Panc1 (cell line): ENCODE results near the gene CELF2. TPM values are rescaled to one million over a fixed set of nuclear protein-coding genes. Genes with fewer than 3 reads are reported as not detected.

Experiments
- ATAC-seq: fragments of 200-7000 bp; cut with Tn5 transposase; 2 replicates; pipeline ENCODE4 v1.9.1; 2020; ENCODE audit warnings: mild to moderate bottlenecking, moderate library complexity
- BruUV-seq: library from RNA; stranded (reverse); fragments of 400-500 nt; replicated peaks from 2 replicates; lab custom pipeline; 2021; lab: Mats Ljungman, UMichigan
- CTCF ChIA-PET: fragments of 300-600 bp; sonication (Branson Sonifier 250); formaldehyde crosslinking; loops from one replicate; lab custom pipeline; 2022; ENCODE audit warnings: antibody characterized with exemption; lab: Charles Lee
- POLR2A ChIA-PET: fragments of 300-600 bp; sonication (Branson Sonifier 250); formaldehyde crosslinking; loops from one replicate; lab custom pipeline; 2022; ENCODE audit warnings: antibody characterized with exemption; lab: Charles Lee
- DNase-seq: peaks from one replicate; pipeline ENCODE4 v3.0.0-alpha.2; 2010; ENCODE audit warnings: low read depth, low spot score
- H3K27ac ChIP-seq: 2 replicates; pipeline ENCODE4 v1.5.1; 2011; ENCODE audit warnings: mild to moderate bottlenecking, low read length, inconsistent platforms
- H3K27me3 ChIP-seq: fragments of 200-500 bp; sonication (Bioruptor generic); 2 replicates; pipeline ENCODE4 v1.6.0; 2014; ENCODE audit warnings: low read length, inconsistent platforms; ENCODE audit not compliant: control insufficient read depth, insufficient read depth
- H3K36me3 ChIP-seq: fragments of 200-500 bp; sonication (Bioruptor generic); 2 replicates; pipeline ENCODE4 v1.5.1; 2014; ENCODE audit warnings: inconsistent platforms, mild to moderate bottlenecking, low read length, moderate library complexity; ENCODE audit not compliant: control insufficient read depth, insufficient read depth
- H3K4me1 ChIP-seq: 2 replicates; pipeline ENCODE4 v1.5.1; 2011; ENCODE audit warnings: inconsistent platforms, mild to moderate bottlenecking, low read length, moderate library complexity; ENCODE audit not compliant: control insufficient read depth, insufficient read depth
- H3K4me3 ChIP-seq, 2 experiments: 2 replicates each; pipeline ENCODE4 v1.5.1; 2011 to 2012; ENCODE audit warnings: low read depth in 2 of 2, low read length in 2 of 2, mild to moderate bottlenecking in 2 of 2, inconsistent platforms in 1 of 2, moderate library complexity in 1 of 2
- H3K9me3 ChIP-seq: fragments of 200-500 bp; sonication (Bioruptor generic); 2 replicates; pipeline ENCODE4 v1.5.1; 2014; ENCODE audit warnings: low read depth, mild to moderate bottlenecking, inconsistent platforms, low read length, moderate library complexity; ENCODE audit not compliant: control insufficient read depth, insufficient read depth
- POLR2AphosphoS5 ChIP-seq: IDR thresholded peaks from 2 replicates; pipeline ENCODE4 v1.6.1; 2012; ENCODE audit warnings: mild to moderate bottlenecking, low read depth, low read length, moderate library complexity
- SIN3A ChIP-seq: IDR thresholded peaks from 2 replicates; pipeline ENCODE4 v1.6.1; 2012; ENCODE audit warnings: low read depth, mild to moderate bottlenecking, low read length, moderate library complexity, borderline replicate concordance; ENCODE audit not compliant: insufficient read depth
- TCF7L2 ChIP-seq: IDR thresholded peaks from 2 replicates; pipeline ENCODE4 v1.6.1; 2011; ENCODE audit warnings: mild to moderate bottlenecking, low read depth, low read length, inconsistent platforms
- in situ Hi-C: cut with HindIII; loops from 2 replicates; pipeline ENCODE4 v1.10.0; 2016; ENCODE audit warnings: low sequenced_read_pairs, low pct_unique_long_range_greater_than_20kb
- intact Hi-C: fragments of 100-400 bp; cut with micrococcal nuclease; formaldehyde crosslinking; loops from one replicate; pipeline ENCODE4 v1.10.0; 2022; ENCODE audit not compliant: unreplicated experiment
- total RNA-seq: library from RNA; stranded (reverse); gene quantifications from one replicate; pipeline ENCODE4 v1.2.1, GENCODE V29; 2021; ENCODE audit not compliant: unreplicated experiment
- TF ChIP-seq, protein P1 (sequence below), 2 experiments: IDR thresholded peaks; 2 replicates each; pipeline ENCODE4 v1.6.1; 2011 to 2012; ENCODE audit warnings: low read depth in 2 of 2, control low read depth in 1 of 2, low read length in 1 of 2, mild to moderate bottlenecking in 1 of 2, moderate library complexity in 1 of 2; ENCODE audit not compliant: insufficient read depth in 1 of 2
- TF ChIP-seq, protein P2 (sequence below): fragments of 450-650 bp; IDR thresholded peaks from 2 replicates; pipeline ENCODE4 v1.5.1; 2017; ENCODE audit warnings: mild to moderate bottlenecking

CELF2 gene
- total RNA-seq, 1 experiment from 2014 or later = 0.44 TPM

DNA sequence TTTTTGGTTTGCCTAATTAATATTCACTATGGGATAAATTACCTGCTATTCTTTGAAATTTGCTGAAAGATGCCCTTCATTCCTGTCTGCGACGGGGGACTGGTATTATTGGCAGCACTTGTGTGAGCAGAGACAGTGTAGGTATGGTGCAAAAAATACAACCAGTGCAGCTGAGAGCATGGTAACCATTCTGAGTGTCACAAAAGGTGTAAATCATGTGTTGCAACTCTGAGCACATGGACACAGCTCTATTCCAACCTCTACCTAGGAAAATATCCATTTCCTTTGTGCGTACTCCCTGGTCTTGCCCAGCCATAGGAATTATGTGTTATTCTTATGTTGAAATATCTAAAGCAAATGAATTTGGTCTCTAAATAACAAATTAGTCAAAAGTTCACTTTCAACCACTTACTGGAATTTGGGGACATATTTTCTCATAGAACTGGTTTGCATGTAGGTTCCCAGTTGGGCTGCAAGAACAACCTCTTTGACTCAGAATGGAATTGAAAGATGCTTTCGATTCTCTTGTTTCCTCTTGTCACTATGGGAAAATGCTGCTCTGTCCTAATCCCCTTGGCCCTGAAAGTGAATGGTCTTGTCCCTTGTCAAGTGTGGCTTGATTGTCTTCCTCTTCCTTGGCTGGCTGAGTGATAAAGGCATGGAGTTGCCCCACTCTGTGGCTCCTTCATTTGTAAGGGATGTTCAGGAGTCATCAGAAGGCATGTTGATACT is 57.0 kb downstream of the CELF2 start:
- TF ChIP-seq POLR2AphosphoS5 (no peak), SIN3A (no peak), TCF7L2 (no peak)
- TF ChIP-seq, protein P1, sequence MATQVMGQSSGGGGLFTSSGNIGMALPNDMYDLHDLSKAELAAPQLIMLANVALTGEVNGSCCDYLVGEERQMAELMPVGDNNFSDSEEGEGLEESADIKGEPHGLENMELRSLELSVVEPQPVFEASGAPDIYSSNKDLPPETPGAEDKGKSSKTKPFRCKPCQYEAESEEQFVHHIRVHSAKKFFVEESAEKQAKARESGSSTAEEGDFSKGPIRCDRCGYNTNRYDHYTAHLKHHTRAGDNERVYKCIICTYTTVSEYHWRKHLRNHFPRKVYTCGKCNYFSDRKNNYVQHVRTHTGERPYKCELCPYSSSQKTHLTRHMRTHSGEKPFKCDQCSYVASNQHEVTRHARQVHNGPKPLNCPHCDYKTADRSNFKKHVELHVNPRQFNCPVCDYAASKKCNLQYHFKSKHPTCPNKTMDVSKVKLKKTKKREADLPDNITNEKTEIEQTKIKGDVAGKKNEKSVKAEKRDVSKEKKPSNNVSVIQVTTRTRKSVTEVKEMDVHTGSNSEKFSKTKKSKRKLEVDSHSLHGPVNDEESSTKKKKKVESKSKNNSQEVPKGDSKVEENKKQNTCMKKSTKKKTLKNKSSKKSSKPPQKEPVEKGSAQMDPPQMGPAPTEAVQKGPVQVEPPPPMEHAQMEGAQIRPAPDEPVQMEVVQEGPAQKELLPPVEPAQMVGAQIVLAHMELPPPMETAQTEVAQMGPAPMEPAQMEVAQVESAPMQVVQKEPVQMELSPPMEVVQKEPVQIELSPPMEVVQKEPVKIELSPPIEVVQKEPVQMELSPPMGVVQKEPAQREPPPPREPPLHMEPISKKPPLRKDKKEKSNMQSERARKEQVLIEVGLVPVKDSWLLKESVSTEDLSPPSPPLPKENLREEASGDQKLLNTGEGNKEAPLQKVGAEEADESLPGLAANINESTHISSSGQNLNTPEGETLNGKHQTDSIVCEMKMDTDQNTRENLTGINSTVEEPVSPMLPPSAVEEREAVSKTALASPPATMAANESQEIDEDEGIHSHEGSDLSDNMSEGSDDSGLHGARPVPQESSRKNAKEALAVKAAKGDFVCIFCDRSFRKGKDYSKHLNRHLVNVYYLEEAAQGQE (IDR thresholded peaks at IDR 0.05; ENCODE audit: insufficient read depth in 1 of 2, low read depth in 2 of 2, low read length in 1 of 2) = no peak
- TF ChIP-seq, protein P2, sequence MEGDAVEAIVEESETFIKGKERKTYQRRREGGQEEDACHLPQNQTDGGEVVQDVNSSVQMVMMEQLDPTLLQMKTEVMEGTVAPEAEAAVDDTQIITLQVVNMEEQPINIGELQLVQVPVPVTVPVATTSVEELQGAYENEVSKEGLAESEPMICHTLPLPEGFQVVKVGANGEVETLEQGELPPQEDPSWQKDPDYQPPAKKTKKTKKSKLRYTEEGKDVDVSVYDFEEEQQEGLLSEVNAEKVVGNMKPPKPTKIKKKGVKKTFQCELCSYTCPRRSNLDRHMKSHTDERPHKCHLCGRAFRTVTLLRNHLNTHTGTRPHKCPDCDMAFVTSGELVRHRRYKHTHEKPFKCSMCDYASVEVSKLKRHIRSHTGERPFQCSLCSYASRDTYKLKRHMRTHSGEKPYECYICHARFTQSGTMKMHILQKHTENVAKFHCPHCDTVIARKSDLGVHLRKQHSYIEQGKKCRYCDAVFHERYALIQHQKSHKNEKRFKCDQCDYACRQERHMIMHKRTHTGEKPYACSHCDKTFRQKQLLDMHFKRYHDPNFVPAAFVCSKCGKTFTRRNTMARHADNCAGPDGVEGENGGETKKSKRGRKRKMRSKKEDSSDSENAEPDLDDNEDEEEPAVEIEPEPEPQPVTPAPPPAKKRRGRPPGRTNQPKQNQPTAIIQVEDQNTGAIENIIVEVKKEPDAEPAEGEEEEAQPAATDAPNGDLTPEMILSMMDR = no peak
- BruUV-seq = no TSS peak
- ChIA-PET POLR2A (no interaction called here), CTCF (no interaction called here)
- no peaks in the 10 kb centered on the region for H3K4me1 ChIP-seq
- H3K27ac ChIP-seq = no peak overlapping the region
- no peak overlapping the region for H3K4me3 ChIP-seq
- H3K27me3 ChIP-seq = no peaks in the 10 kb centered on the region
- DNase-seq = no peak
- in situ Hi-C loops = no loop called here
- no peaks in the 10 kb centered on the region for H3K9me3 ChIP-seq
- no peak for ATAC-seq
- no peaks in the 10 kb centered on the region for H3K36me3 ChIP-seq
- intact Hi-C loops = no loop called here

DNA sequence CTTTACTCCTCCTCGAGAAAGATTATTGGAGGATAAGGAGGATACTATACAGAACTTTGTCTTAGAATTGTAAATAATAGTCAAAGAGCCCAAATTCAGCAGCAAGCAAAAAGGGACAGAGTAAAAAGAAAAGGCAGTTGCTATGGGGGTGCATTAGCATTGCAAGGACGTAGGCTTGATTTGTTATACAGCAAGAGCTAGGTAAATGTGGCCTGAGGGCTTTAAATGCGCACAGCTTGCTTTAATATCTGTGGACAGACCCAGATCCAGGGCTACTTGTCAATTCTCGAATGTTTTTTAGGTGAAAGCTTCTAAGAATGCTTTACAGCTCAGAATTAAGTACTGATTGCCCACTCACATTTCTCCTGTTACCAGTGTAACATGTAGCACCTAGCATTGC is 58.5 kb downstream of the CELF2 start:
- POLR2A ChIA-PET = no interaction called here
- no peak for DNase-seq
- Histone ChIP-seq H3K27ac (no peak overlapping the region), H3K27me3 (no peaks in the 10 kb centered on the region), H3K36me3 (no peaks in the 10 kb centered on the region), H3K9me3 (no peaks in the 10 kb centered on the region), H3K4me1 (no peaks in the 10 kb centered on the region), H3K4me3 (no peak overlapping the region)
- no peak for ATAC-seq
- TF ChIP-seq POLR2AphosphoS5 (no peak), SIN3A (no peak), TCF7L2 (no peak)
- TF ChIP-seq, protein P2 = no peak
- TF ChIP-seq, protein P1 (IDR thresholded peaks at IDR 0.05; ENCODE audit: insufficient read depth in 1 of 2, low read depth in 2 of 2, low read length in 1 of 2) = no peak
- in situ Hi-C loops = no loop called here
- intact Hi-C loops = no loop called here
- CTCF ChIA-PET = no interaction called here
- no TSS peak for BruUV-seq
